GM12878 (cell line): ENCODE data around the gene LHFPL3. TPM values are rescaled to one million over a fixed set of nuclear protein-coding genes. Genes with fewer than 3 reads are reported as not detected.

Experiments
- ATAC-seq: fragments of 200-7000 bp; cut with Tn5 transposase; 3 replicates; pipeline ENCODE4 v1.9.1; 2020; ENCODE audit warnings: mild to moderate bottlenecking, moderate library complexity
- BruUV-seq: library from RNA; stranded (reverse); fragments of 400-500 nt; replicated peaks from 2 replicates; lab custom pipeline; 2021; lab: Mats Ljungman, UMichigan
- CTCF ChIA-PET: fragments of 300-600 bp; sonication (Branson Sonifier 250); formaldehyde crosslinking; extraction: SDS; loops from one replicate; lab custom pipeline; 2021; ENCODE audit warnings: inconsistent platforms; lab: Yijun Ruan, JAX
- POLR2A ChIA-PET: fragments of 350-600 bp; formaldehyde crosslinking; extraction: SDS; loops from one replicate; lab custom pipeline; 2021; ENCODE audit warnings: inconsistent platforms; lab: Charles Lee
- RAD21 ChIA-PET: fragments of 300-600 bp; sonication (Branson Sonifier 250); formaldehyde crosslinking; loops from one replicate; lab custom pipeline; 2023; ENCODE audit warnings: antibody characterized with exemption; ENCODE audit not compliant: unreplicated experiment; lab: Charles Lee
- SMC1A ChIA-PET: fragments of 300-600 bp; sonication (Branson Sonifier 250); formaldehyde crosslinking; loops from one replicate; lab custom pipeline; 2023; ENCODE audit not compliant: unreplicated experiment, uncharacterized antibody; lab: Charles Lee
- DNase-seq: peaks from one replicate; pipeline ENCODE4 v3.0.0-alpha.2; 2011; ENCODE audit warnings: low read depth, low spot score
- FAIRE-seq: peaks from 3 replicates; lab custom pipeline; 2011; peaks lifted over from hg19 to GRCh38; lab: Jason Lieb, UNC
- H2AFZ ChIP-seq: 2 replicates; pipeline ENCODE4 v1.6.0; 2011; ENCODE audit warnings: low read depth, low read length, control low read depth; ENCODE audit not compliant: control insufficient read depth
- H3K27ac ChIP-seq: 2 replicates; pipeline ENCODE4 v1.5.1; 2011; ENCODE audit warnings: control low read depth; ENCODE audit not compliant: control insufficient read depth, insufficient read depth
- H3K27me3 ChIP-seq, 2 experiments: replicated peaks in 1 of 2; 2 replicates each; pipeline versions ENCODE4 v1.6.0 to v1.6.1; 2011; ENCODE audit warnings: low read length in 1 of 2; ENCODE audit not compliant: control insufficient read depth in 2 of 2, insufficient read depth in 2 of 2
- H3K36me3 ChIP-seq, 2 experiments: 2 replicates each; pipeline ENCODE4 v1.5.1; 2011; ENCODE audit warnings: low read length in 1 of 2; ENCODE audit not compliant: control insufficient read depth in 2 of 2, insufficient read depth in 2 of 2
- H3K4me1 ChIP-seq: 2 replicates; pipeline ENCODE4 v1.6.1; 2011; ENCODE audit warnings: mild to moderate bottlenecking, low read length, moderate library complexity, mixed read lengths; ENCODE audit not compliant: control insufficient read depth, insufficient read depth
- H3K4me2 ChIP-seq: 2 replicates; pipeline ENCODE4 v1.6.0; 2011; ENCODE audit warnings: control low read depth; ENCODE audit not compliant: control insufficient read depth, insufficient read depth
- H3K4me3 ChIP-seq: fragments of 200-600 bp; sonication (generic); 2 replicates; pipeline ENCODE4 v1.5.1; 2016
- H3K79me2 ChIP-seq: 2 replicates; pipeline ENCODE4 v1.6.0; 2011; ENCODE audit warnings: low read length; ENCODE audit not compliant: control insufficient read depth, insufficient read depth
- H3K9ac ChIP-seq: 2 replicates; pipeline ENCODE4 v1.8.0; 2011; ENCODE audit warnings: low read length, control low read depth, mixed read lengths; ENCODE audit not compliant: control insufficient read depth, insufficient read depth
- H3K9me3 ChIP-seq: replicated peaks from 3 replicates; pipeline ENCODE4 v1.5.1; 2011; ENCODE audit warnings: mild to moderate bottlenecking, low read length; ENCODE audit not compliant: control insufficient read depth, insufficient read depth
- H4K20me1 ChIP-seq: 2 replicates; pipeline ENCODE4 v1.6.0; 2011; ENCODE audit not compliant: control insufficient read depth, insufficient read depth
- BRCA1 ChIP-seq: IDR thresholded peaks from 2 replicates; pipeline ENCODE4 v1.6.1; 2011; ENCODE audit warnings: low read depth, low read length, improper control_type of control experiment
- E2F4 ChIP-seq: IDR thresholded peaks from 2 replicates; pipeline ENCODE4 v1.6.1; 2012; ENCODE audit warnings: low read depth, low read length, improper control_type of control experiment
- FOS ChIP-seq: IDR thresholded peaks from 3 replicates; pipeline ENCODE4 v1.6.1; 2011; ENCODE audit warnings: borderline replicate concordance; ENCODE audit not compliant: insufficient read length; ENCODE audit errors: extremely low read depth
- MYC ChIP-seq: IDR thresholded peaks from 2 replicates; pipeline ENCODE4 v1.6.1; 2011; ENCODE audit warnings: mild to moderate bottlenecking, low read length, moderate library complexity, inconsistent platforms; ENCODE audit not compliant: insufficient read depth, insufficient replicate concordance, insufficient read length, severe bottlenecking
- POLR2A ChIP-seq: IDR thresholded peaks from 2 replicates; pipeline ENCODE4 v1.6.1; 2011; ENCODE audit warnings: low read depth, mild to moderate bottlenecking, low read length
- RUNX3 ChIP-seq: IDR thresholded peaks from 2 replicates; pipeline ENCODE4 v1.6.1; 2012; ENCODE audit warnings: low read length, inconsistent platforms
- SIN3A ChIP-seq: IDR thresholded peaks from 2 replicates; pipeline ENCODE4 v1.6.1; 2012; ENCODE audit warnings: low read depth, low read length, improper control_type of control experiment
- SRF ChIP-seq, 2 experiments: IDR thresholded peaks; 2 replicates each; pipeline ENCODE4 v1.6.1; 2011; ENCODE audit warnings: low read depth in 2 of 2, low read length in 2 of 2, mild to moderate bottlenecking in 1 of 2, moderate library complexity in 1 of 2
- WGBS: methylation state at CpG from one replicate; pipeline ENCODE4 v1.1.6; 2016; ENCODE audit warnings: low lambda C conversion rate; ENCODE audit not compliant: insufficient replicate concordance, insufficient coverage; ENCODE audit errors: missing lambda C conversion rate; 5-methylcytosine and 5-hydroxymethylcytosine counted together
- in situ Hi-C: fragments of 300-500 bp; cut with MboI; formaldehyde crosslinking; loops from 9 replicates; pipeline ENCODE4 v1.14.3; 2018; ENCODE audit warnings: mixed read lengths
- intact Hi-C: fragments of 100-400 bp; cut with micrococcal nuclease; formaldehyde crosslinking; loops from one replicate; pipeline ENCODE4 v1.14.2; 2022; ENCODE audit not compliant: unreplicated experiment
- polyA plus RNA-seq, 11 experiments: library from polyadenylated mRNA; depleted of rRNA in 4 of 11; unstranded in 6 of 11; stranded (reverse) in 5 of 11; fragments of >200 nt; fragmentation: Nextera tagmentation in 4 of 11; fragmentation: Illumina TruSeq in 1 of 11; extraction: Ambion mirVana in 4 of 11; extraction: Trizol in 1 of 11; gene quantifications; 1 replicate in 1 of 11; 2 replicates in 10 of 11; pipeline versions ENCODE4 v1.2.1 to v1.2.3, GENCODE V29; 2011 to 2016; ENCODE audit warnings: inconsistent platforms in 2 of 11, missing spikeins in 2 of 11, low read depth in 1 of 11
- total RNA-seq, 4 experiments: library from RNA; depleted of rRNA in 3 of 4; stranded (reverse); fragments of >200 nt in 3 of 4; fragmentation: Illumina TruSeq in 1 of 4; extraction: Trizol in 1 of 4; gene quantifications; 2 replicates each; pipeline versions ENCODE4 v1.2.1 to v1.2.3, GENCODE V29; 2013 to 2021

The LHFPL3 gene
- total and polyA plus RNA-seq, 10 of the 15 experiments (the other 5 are each of a cell fraction or from before 2014, with no cell fraction given): 0.09 TPM; not detected in 9

GRCh38 chr7:104524853-104525252 lies 196.4 kb downstream of the LHFPL3 start:
- TF ChIP-seq SRF (IDR thresholded peaks at IDR 0.05; ENCODE audit: low read depth in 2 of 2, low read length in 2 of 2) (no peak), MYC (no peak)
- Histone ChIP-seq H3K9me3 (no peaks in the 10 kb centered on the region), H3K4me1 (no peaks in the 10 kb centered on the region), H3K4me3 (no peak overlapping the region), H3K4me2 (no peak overlapping the region), H3K27me3 (no peaks in the 10 kb centered on the region), H3K27ac (no peak overlapping the region), H4K20me1 (no peaks in the 10 kb centered on the region), H2AFZ (no peak overlapping the region), H3K9ac (no peak overlapping the region), H3K36me3 (no peaks in the 10 kb centered on the region), H3K79me2 (no peaks in the 10 kb centered on the region)
- RAD21 ChIA-PET: no interaction called here
- DNase-seq: no peak
- CTCF ChIA-PET: no interaction called here
- WGBS: 100% methylated on average over 3 of the region's 3 CpGs
- intact Hi-C loops: no loop called here
- no TSS peak for BruUV-seq
- no peak for FAIRE-seq
- SMC1A ChIA-PET: no interaction called here
- POLR2A ChIA-PET: no interaction called here
- no peak for ATAC-seq
- in situ Hi-C loops: no loop called here

- no peak for FAIRE-seq
Observed at GRCh38 chr7:104528142-104528541, 199.7 kb downstream of the LHFPL3 start.

More at GRCh38 chr7:104528142-104528541, 199.7 kb downstream of the LHFPL3 start:
- Histone ChIP-seq H3K9me3 (no peaks in the 10 kb centered on the region), H3K4me2 (no peak overlapping the region), H3K4me1 (no peaks in the 10 kb centered on the region), H3K27me3 (no peaks in the 10 kb centered on the region), H3K9ac (no peak overlapping the region), H4K20me1 (no peaks in the 10 kb centered on the region), H3K27ac (no peak overlapping the region), H3K36me3 (no peaks in the 10 kb centered on the region), H2AFZ (no peak overlapping the region), H3K79me2 (no peaks in the 10 kb centered on the region), H3K4me3 (no peak overlapping the region)
- no TSS peak for BruUV-seq
- no peak for DNase-seq
- in situ Hi-C loops: no loop called here
- POLR2A ChIA-PET: no interaction called here
- SMC1A ChIA-PET: no interaction called here
- RAD21 ChIA-PET: no interaction called here
- TF ChIP-seq RUNX3 (no peak), E2F4 (no peak), BRCA1 (no peak), FOS (no peak), POLR2A (no peak), SIN3A (no peak)
- no peak for ATAC-seq
- intact Hi-C loops: no loop called here
- CTCF ChIA-PET: no interaction called here
